Left lung (tissue), 10 donors: ENCODE results near the gene ZBTB24. TPM values are rescaled to one million over a fixed set of nuclear protein-coding genes. Genes with fewer than 3 reads are reported as not detected.

Source experiments
- ATAC-seq: fragments of 200-7000 bp; cut with Tn5 transposase; one replicate; pipeline ENCODE4 v1.9.1; 2020; ENCODE audit warnings: moderate library complexity
- DNase-seq, 4 donors: peaks; one replicate each; pipeline ENCODE4 v3.0.0-alpha.2; 2013 to 2020
- H3K27ac ChIP-seq, 2 donors: fragments of 200-600 bp; sonication (generic) in 1 of 2; one replicate each; pipeline versions ENCODE4 v1.5.0 to v1.8.0; 2020 to 2021
- H3K27me3 ChIP-seq, 2 donors: fragments of 200-600 bp; sonication (generic) in 1 of 2; one replicate each; pipeline versions ENCODE4 v1.5.0 to v1.8.0; 2020 to 2021
- H3K36me3 ChIP-seq, 2 donors: fragments of 200-600 bp; sonication (generic) in 1 of 2; one replicate each; pipeline versions ENCODE4 v1.5.0 to v1.8.0; 2020 to 2021
- H3K4me1 ChIP-seq, 2 donors: fragments of 200-600 bp; one replicate each; pipeline ENCODE4 v1.8.0; 2021
- H3K4me3 ChIP-seq, 2 donors: fragments of 200-600 bp; sonication (generic) in 1 of 2; one replicate each; pipeline versions ENCODE4 v1.5.0 to v1.8.0; 2020 to 2021; ENCODE audit warnings: mild to moderate bottlenecking in 1 of 2
- H3K9me3 ChIP-seq, 2 donors: fragments of 200-600 bp; sonication (generic) in 1 of 2; one replicate each; pipeline versions ENCODE4 v1.5.0 to v1.8.0; 2020 to 2021
- CTCF ChIP-seq, 2 donors: fragments of 200-600 bp; sonication (generic) in 1 of 2; IDR thresholded peaks; one replicate each; pipeline versions ENCODE4 v1.5.0 to v1.8.0; 2021; ENCODE audit warnings: antibody characterized with exemption in 2 of 2
- intact Hi-C, 2 donors: fragments of 100-400 bp; cut with DNase I; formaldehyde crosslinking; loops; one replicate each; pipeline versions ENCODE4 v1.11.2 to v1.14.2; 2022
- polyA plus RNA-seq, 6 donors: library from polyadenylated mRNA; unstranded; fragments of 120-200 nt; gene quantifications; one replicate each; pipeline ENCODE4 v1.2.1, GENCODE V29; 2013; ENCODE audit not compliant: insufficient read length in 6 of 6
- total RNA-seq, 2 donors: library from RNA; stranded (reverse); fragmentation: NEBNext Ultra II Directional; extraction: Animal tissue kit (Norgen Biotek cat#: 25700); gene quantifications; one replicate each; pipeline ENCODE4 v1.2.1, GENCODE V29; 2021
- donor health status: DM: no; HTN: yes; CAD: no.
- donor health status: DM: no; HTN: no; CAD: no.

The ZBTB24 gene
- total and polyA plus RNA-seq, 8 donors, result 7.3 to 14.5 (median 13.6) TPM

DNA sequence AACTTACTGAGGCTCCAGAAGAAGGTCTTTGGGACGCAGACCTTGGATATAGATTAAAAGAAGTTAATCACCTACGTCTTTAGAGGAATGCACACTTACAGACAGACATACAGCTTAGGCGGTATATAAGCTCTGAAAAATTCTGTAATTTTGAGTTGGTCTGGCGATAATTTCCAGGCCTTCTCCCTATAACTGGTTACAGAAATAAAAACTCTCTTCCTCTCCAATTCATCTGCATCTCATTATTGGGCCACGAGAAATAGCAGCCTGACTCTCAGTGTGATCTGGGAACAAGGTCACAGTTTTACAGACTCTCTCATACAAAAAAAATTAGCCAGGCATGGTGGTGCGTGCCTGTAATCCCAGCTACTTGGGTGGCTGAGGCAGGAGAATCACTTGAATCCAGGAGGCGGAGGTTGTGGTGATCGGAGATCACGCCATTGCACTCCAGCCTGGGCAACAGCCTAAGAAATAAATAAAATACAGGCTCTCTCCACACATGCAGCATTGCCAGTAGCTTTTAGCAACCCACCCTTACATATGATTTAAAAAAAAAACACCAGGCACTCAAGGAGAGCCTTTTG, 4.7 kb downstream of the ZBTB24 start:
- no peak for TF ChIP-seq CTCF (IDR thresholded peaks at IDR 0.05)
- Histone ChIP-seq H3K4me1 (peaks cover 21 to 60% of the 10 kb centered on the region in 2 donors), H3K36me3 (peaks cover 4 to 62% of the 10 kb centered on the region in 2 donors), H3K27ac (no peak overlapping the region), H3K4me3 (peak overlapping the region in 1 of 2 donors; percentile 14), H3K9me3 (no peaks in the 10 kb centered on the region), H3K27me3 (no peaks in the 10 kb centered on the region)
- ATAC-seq, result no peak
- DNase-seq, result no peak
- intact Hi-C loops, result no loop called here

DNA sequence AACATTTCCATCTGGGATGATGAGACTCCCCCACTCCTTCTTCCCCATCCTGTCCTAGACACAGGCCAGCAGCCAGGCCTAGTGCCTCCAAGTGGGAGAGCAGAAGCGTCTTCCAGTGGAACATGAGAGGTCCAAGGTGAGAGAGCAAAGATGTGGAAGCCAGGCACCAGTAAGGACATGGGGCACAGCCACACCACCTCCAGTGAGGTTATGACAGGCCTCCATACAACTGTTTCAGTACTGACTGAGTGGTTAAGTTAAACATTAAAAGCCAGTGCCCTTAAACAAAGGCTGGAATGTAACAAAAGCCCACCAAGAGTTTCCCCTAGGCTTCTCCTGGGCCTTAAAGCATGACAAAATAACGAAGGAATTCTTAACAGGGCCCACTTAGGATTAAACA, 5.3 kb downstream of the ZBTB24 start:
- no peaks in the 10 kb centered on the region for H3K9me3 ChIP-seq
- no peak for TF ChIP-seq CTCF (IDR thresholded peaks at IDR 0.05)
- no peak for ATAC-seq
- peaks cover 4 to 68% of the 10 kb centered on the region in 2 donors for H3K36me3 ChIP-seq
- intact Hi-C loops, result no loop called here
- H3K4me3 ChIP-seq, result no peak overlapping the region
- H3K27me3 ChIP-seq, result no peaks in the 10 kb centered on the region
- no peak for DNase-seq
- peaks cover 21 to 60% of the 10 kb centered on the region in 2 donors for H3K4me1 ChIP-seq
- no peak overlapping the region for H3K27ac ChIP-seq

DNA sequence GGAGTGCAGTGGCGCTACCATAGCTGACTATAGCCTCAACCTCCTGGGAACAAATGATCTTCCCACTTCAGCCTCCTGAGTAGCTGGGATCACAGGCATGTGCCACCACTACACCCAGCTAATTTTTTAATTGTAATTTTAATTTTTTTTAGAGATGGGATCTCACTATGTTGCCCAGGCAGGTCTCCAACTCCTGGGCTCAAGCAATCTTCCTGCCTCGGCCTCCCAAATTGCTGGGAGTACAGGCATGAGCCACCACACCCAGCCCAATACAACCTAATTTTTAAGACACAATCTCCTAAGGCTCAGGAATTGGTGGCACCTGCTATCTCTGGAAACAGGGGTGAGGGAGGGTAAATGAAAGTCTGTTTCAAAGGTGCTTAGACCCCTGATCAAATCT, 5.8 kb downstream of the ZBTB24 start:
- no peaks in the 10 kb centered on the region for H3K27me3 ChIP-seq
- no peak overlapping the region for H3K4me3 ChIP-seq
- peaks cover 4 to 73% of the 10 kb centered on the region in 2 donors for H3K36me3 ChIP-seq
- peaks cover 21 to 56% of the 10 kb centered on the region in 2 donors for H3K4me1 ChIP-seq
- intact Hi-C loops, result no loop called here
- ATAC-seq (no peak), DNase-seq (no peak)
- no peak for TF ChIP-seq CTCF (IDR thresholded peaks at IDR 0.05)
- H3K27ac ChIP-seq, result no peak overlapping the region
- no peaks in the 10 kb centered on the region for H3K9me3 ChIP-seq

GRCh38 chr6:109475625-109476024, 7.4 kb downstream of the ZBTB24 start:
- no peaks in the 10 kb centered on the region for H3K9me3 ChIP-seq
- peaks cover 4 to 80% of the 10 kb centered on the region in 2 donors for H3K36me3 ChIP-seq
- H3K4me3 ChIP-seq, result no peak overlapping the region
- no peak overlapping the region for H3K27ac ChIP-seq
- H3K27me3 ChIP-seq, result no peaks in the 10 kb centered on the region
- ATAC-seq, result no peak
- intact Hi-C loops, result no loop called here
- TF ChIP-seq CTCF (IDR thresholded peaks at IDR 0.05), result no peak
- no peak for DNase-seq
- peaks cover 11 to 41% of the 10 kb centered on the region in 2 donors for H3K4me1 ChIP-seq

DNA sequence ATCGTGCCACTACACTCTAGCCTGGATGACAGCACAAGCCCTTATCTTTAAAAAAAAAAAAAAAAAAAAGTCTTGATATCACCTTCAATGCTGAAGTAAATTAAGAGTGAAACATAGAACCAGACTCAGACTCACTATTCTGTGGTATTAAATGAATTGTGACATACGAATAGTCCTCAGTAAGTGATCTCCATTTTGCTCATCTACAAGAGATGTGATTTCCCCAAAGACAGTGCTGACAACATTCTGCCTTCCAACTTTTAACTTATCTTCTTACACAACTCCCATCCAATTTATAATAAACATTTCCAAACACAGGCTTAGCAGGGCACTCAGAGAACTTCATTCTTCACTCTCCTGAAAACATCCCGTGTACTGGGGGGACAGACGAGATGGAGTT, 8.0 kb downstream of the ZBTB24 start:
- ATAC-seq, result no peak
- H3K36me3 ChIP-seq, result peaks cover 4 to 82% of the 10 kb centered on the region in 2 donors

More for the DNA sequence above, 8.0 kb downstream of the ZBTB24 start:
- H3K9me3 ChIP-seq, result no peaks in the 10 kb centered on the region
- no peak overlapping the region for H3K4me3 ChIP-seq
- intact Hi-C loops, result no loop called here
- H3K27me3 ChIP-seq, result no peaks in the 10 kb centered on the region
- no peak overlapping the region for H3K27ac ChIP-seq
- H3K4me1 ChIP-seq, result peaks cover 11 to 37% of the 10 kb centered on the region in 2 donors
- no peak for TF ChIP-seq CTCF (IDR thresholded peaks at IDR 0.05)
- no peak for DNase-seq
